Glutamatergic neuron (in vitro differentiated cells): ENCODE results near the gene CILP. TPM values are rescaled to one million over a fixed set of nuclear protein-coding genes. Genes with fewer than 3 reads are reported as not detected.
"Not testable (repeated sequence)": the region's sequence is repeated elsewhere in the genome, so short reads cannot be mapped to it uniquely, and the experiment has no call there.

ENCODE experiments used
- DNase-seq: peaks from one replicate; pipeline ENCODE4 v3.0.0; 2022
- H3K27ac Mint-ChIP-seq: one replicate; pipeline ENCODE4 v1.8.0; 2020; ENCODE audit warnings: mild to moderate bottlenecking, mixed read lengths, inconsistent platforms; ENCODE audit not compliant: unreplicated experiment
- H3K27me3 Mint-ChIP-seq: one replicate; pipeline ENCODE4 v1.8.0; 2020; ENCODE audit warnings: mild to moderate bottlenecking, moderate library complexity, mixed read lengths, inconsistent platforms; ENCODE audit not compliant: unreplicated experiment
- H3K36me3 Mint-ChIP-seq: one replicate; pipeline ENCODE4 v1.8.0; 2020; ENCODE audit warnings: mild to moderate bottlenecking, mixed read lengths, inconsistent platforms; ENCODE audit not compliant: unreplicated experiment
- H3K4me1 Mint-ChIP-seq: one replicate; pipeline ENCODE4 v1.8.0; 2020; ENCODE audit warnings: mild to moderate bottlenecking, low read depth, mixed read lengths, inconsistent platforms; ENCODE audit not compliant: unreplicated experiment
- H3K4me3 Mint-ChIP-seq: one replicate; pipeline ENCODE4 v1.8.0; 2020; ENCODE audit warnings: mild to moderate bottlenecking, mixed read lengths, inconsistent platforms; ENCODE audit not compliant: unreplicated experiment
- H3K9me3 Mint-ChIP-seq: one replicate; pipeline ENCODE4 v1.8.0; 2020; ENCODE audit warnings: mild to moderate bottlenecking, moderate library complexity, mixed read lengths, inconsistent platforms; ENCODE audit not compliant: unreplicated experiment
- total RNA-seq: library from RNA; stranded (reverse); fragmentation: NEBNext Ultra II Directional; extraction: Animal tissue kit (Norgen Biotek cat#: 25700); gene quantifications from one replicate; pipeline ENCODE4 v1.2.1, GENCODE V29; 2021; ENCODE audit not compliant: unreplicated experiment
- TF ChIP-seq, protein P1 (sequence below): fragments of 200-600 bp; sonication (generic); IDR thresholded peaks from one replicate; pipeline ENCODE4 v1.5.0; 2021; ENCODE audit not compliant: partially characterized antibody, unreplicated experiment

Gene CILP
- total RNA-seq, 1 donor from 2014 or later, result 0.12 TPM

DNA sequence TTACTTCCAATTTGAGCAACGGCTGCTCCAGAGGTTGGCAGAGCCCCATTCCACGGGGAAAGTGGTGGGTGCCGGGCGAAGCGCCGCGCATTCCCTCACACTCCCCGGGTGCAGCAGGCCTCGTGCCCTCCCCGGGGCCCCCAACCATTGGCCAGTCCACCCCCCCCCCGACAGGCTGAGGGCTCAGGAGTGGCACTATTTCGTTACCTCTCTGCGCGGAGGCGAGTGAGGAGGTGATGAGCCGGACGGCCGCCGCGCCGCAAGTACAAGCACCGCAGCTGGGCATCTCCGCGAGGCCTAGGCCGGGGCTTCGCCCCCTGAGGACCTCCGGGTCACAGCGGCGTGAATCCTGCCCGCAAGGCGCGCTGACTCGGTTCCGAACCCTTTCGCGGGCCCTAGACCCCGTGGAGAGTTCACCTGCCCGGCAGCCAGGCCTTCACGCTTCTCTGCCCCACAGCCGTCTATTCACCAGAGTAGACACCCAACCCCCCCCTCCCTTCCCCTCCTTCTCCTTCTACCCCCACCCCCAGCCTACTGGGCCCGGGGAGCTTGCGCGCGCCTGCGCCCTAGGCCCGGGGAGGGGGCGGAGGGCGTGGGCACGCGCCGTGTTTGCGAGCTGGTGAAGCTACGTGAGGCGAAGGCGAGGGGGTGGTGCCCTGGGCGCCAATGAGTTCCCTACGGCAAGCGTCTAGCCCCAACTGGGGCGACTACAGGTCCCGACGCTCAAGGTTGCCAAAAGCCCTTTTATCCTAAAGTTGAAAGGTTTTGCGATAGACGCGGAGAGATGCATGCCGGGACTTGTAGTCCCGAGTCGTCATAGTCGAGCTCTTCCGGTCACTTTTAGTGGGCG is 26.2 kb downstream of the CILP start, which contains the start of gene CLPX:
CLPX (minus strand) TSS at position 475 of the 850 bp plus-strand sequence; CDS start at position 286, 189 bp downstream.
- peak within 1 kb of the TSS; percentile 97 for H3K4me3 Mint-ChIP-seq
- H3K27me3 Mint-ChIP-seq, result peaks cover 2% of the 10 kb centered on the region
- H3K36me3 Mint-ChIP-seq, result no peaks in the 10 kb centered on the region
- peaks cover 3% of the 10 kb centered on the region for H3K9me3 Mint-ChIP-seq
- TF ChIP-seq, protein P1, sequence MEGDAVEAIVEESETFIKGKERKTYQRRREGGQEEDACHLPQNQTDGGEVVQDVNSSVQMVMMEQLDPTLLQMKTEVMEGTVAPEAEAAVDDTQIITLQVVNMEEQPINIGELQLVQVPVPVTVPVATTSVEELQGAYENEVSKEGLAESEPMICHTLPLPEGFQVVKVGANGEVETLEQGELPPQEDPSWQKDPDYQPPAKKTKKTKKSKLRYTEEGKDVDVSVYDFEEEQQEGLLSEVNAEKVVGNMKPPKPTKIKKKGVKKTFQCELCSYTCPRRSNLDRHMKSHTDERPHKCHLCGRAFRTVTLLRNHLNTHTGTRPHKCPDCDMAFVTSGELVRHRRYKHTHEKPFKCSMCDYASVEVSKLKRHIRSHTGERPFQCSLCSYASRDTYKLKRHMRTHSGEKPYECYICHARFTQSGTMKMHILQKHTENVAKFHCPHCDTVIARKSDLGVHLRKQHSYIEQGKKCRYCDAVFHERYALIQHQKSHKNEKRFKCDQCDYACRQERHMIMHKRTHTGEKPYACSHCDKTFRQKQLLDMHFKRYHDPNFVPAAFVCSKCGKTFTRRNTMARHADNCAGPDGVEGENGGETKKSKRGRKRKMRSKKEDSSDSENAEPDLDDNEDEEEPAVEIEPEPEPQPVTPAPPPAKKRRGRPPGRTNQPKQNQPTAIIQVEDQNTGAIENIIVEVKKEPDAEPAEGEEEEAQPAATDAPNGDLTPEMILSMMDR, result no peak
- DNase-seq, result peak; percentile 84
- H3K27ac Mint-ChIP-seq, result peak within 1 kb of the TSS; percentile 79
- H3K4me1 Mint-ChIP-seq, result peaks cover 3% of the 10 kb centered on the region

DNA sequence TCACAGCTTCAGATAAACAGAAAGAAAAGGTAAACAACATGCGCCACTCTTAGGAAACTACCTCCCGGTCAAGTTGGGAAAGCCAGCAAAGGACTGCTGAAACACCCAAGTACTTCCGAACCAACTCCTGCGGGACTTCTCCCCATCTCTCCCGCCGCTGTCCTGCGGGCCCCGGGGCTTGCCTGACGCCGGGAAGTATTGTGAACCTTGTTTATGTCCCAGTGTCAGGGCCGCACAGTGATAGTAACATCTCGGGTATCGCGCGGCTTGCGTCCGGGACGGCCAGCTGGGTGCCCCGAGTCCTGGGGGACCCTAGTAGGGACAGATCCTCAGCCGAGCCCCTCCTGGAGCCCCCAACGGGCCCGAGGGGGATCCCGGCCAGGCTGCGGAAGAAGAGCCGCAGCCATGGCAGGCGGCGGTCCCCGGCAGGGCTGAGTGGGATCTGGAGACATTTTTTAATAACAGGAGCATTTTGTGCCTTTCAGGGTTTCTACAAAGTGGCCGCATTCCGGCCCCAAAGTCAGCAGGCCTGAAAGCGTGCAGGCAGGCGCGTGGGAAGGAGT is 26.9 kb downstream of the CILP start:
- H3K9me3 Mint-ChIP-seq, result peaks cover 3% of the 10 kb centered on the region

DNA sequence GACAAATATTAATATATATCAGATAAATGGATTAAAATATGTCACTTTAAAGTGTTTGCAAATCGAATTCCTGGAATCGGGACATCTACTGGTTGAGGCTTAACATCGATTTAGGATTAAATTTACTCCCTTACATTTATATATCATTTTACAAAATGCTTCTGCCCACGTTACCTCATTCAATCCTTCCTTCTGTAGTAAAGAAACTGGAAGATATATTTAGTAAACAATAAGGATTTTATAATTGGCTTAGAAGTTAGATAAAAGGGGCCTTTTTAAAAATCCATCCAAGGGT is 27.5 kb downstream of the CILP start:
- peak overlapping the region; percentile 79 for H3K27ac Mint-ChIP-seq
- no peak for DNase-seq
- H3K4me3 Mint-ChIP-seq, result peak overlapping the region; percentile 97

More for the DNA sequence above, 26.9 kb downstream of the CILP start:
- TF ChIP-seq, protein P1, result no peak
- peaks cover 2% of the 10 kb centered on the region for H3K27me3 Mint-ChIP-seq
- H3K27ac Mint-ChIP-seq, result peak overlapping the region; percentile 79
- DNase-seq, result peak; percentile 70
- peak overlapping the region; percentile 97 for H3K4me3 Mint-ChIP-seq
- peaks cover 3% of the 10 kb centered on the region for H3K4me1 Mint-ChIP-seq
- no peaks in the 10 kb centered on the region for H3K36me3 Mint-ChIP-seq

DNA sequence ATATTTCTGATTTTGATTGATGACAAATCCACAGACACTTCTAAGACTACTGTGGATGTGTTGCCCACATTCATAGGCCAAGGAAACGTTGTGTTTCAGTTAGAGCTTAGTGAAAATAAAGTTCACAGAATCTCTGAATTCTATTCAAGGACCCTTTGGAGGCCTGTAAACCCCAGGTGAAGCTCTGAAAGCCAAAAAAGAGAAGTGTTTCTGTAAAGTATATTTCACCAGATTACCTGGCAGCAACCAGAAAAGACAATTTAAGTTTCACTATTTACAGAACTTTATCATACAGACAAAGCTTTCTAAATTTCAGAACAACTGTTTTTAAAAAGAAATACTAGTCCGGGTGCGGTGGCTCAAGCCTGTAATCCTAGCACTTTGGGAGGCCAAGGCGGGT is 28.7 kb downstream of the CILP start:
- H3K4me1 Mint-ChIP-seq, result peaks cover 3% of the 10 kb centered on the region
- H3K9me3 Mint-ChIP-seq, result peaks cover 3% of the 10 kb centered on the region
- TF ChIP-seq, protein P1, result no peak
- H3K36me3 Mint-ChIP-seq, result no peaks in the 10 kb centered on the region
- no peak overlapping the region for H3K27ac Mint-ChIP-seq
- DNase-seq, result no peak
- H3K4me3 Mint-ChIP-seq, result no peak overlapping the region
- H3K27me3 Mint-ChIP-seq, result peaks cover 2% of the 10 kb centered on the region

More for the DNA sequence above, 27.5 kb downstream of the CILP start:
- peaks cover 2% of the 10 kb centered on the region for H3K27me3 Mint-ChIP-seq
- TF ChIP-seq, protein P1, result no peak
- peaks cover 3% of the 10 kb centered on the region for H3K9me3 Mint-ChIP-seq
- no peaks in the 10 kb centered on the region for H3K36me3 Mint-ChIP-seq
- H3K4me1 Mint-ChIP-seq, result peaks cover 3% of the 10 kb centered on the region

DNA sequence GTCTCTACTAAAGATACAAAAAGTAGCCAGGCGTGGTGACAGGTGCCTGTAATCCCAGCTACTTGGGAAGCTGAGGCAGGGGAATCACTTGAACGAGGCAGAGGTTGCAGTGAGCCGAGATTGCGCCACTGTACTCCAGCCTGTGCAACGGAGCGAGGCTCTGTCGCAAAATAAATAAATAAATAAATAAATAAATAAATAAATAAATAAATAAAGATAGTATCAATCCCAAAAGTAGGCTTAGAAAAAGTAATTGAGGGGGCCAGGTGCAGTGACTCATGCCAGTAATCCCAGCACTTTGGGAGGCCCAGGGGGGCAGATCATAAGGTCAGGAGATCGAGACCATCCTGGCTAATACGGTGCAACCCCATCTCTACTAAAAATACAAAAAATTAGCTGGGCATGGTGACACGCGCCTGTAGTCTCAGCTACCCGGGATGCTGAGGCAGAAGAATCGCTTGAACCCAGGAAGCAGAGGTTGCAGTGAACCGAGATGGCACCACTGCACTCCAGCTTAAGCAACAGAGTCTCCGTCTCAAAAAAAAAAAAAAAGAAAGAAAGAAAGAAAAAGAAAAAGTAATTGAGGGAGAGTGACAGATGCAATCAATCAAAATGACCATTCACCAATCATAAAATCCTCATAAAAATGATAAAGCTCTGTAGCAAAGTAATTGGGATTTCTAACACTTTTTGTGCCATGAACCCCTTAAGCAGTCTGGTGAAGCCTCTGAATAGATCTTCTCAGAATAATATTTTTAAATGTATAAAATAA is 29.5 kb downstream of the CILP start:
- H3K27ac Mint-ChIP-seq, H3K4me1 Mint-ChIP-seq, H3K4me3 Mint-ChIP-seq, DNase-seq, H3K27me3 Mint-ChIP-seq, H3K36me3 Mint-ChIP-seq, H3K9me3 Mint-ChIP-seq: not testable (repeated sequence)
